ENCODE measurements around the gene GADD45B. TPM values are rescaled to one million over a fixed set of nuclear protein-coding genes. Genes with fewer than 3 reads are reported as not detected.

The GADD45B gene
- total RNA-seq, 1 experiment from 2014 or later = 56.2 TPM

DNA sequence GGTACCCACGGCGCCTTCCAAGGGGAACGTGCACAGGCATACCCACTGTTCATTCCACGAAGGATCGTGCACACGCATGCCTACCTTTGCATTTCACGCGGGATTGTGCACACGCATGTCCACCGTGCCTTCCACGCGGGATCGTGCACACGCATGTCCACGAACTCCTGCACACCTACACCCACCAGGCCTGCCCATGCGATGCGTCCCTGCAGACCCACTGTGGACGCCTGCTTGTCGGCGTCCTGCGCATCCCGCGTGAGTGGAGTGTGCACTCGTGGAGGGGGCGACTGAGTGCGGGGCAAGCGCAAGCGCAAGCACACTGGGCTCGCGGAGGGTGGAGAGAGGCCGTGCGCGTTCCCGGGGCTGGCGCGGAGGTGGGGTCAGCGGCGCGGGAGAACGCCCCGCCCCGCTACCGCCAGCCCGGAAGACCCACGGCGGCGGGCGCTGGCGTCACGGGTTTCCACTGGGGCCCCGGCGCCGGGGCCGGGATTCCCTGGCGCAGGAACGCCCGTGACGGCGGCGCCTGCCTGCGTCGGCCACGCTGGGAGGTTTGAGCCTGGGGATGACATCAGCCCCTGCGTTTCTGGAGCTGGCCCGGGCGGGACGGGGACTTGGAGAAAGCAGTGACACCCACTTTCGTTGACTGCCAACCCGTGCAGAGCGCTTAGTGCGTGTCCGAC is 18.7 kb downstream of the GADD45B start:
- BruUV-seq (replicated peaks) = no TSS peak
- Histone ChIP-seq H3K27me3 (ENCODE audit: control insufficient read depth, insufficient read depth, low read length) (no peaks in the 10 kb centered on the region), H3K9me3 (ENCODE audit: control insufficient read depth, insufficient read depth, low read depth, low read length) (no peaks in the 10 kb centered on the region), H3K36me3 (ENCODE audit: control insufficient read depth, insufficient read depth, low read length) (no peaks in the 10 kb centered on the region), H3K4me1 (ENCODE audit: control insufficient read depth, insufficient read depth, low read length) (peaks cover 33% of the 10 kb centered on the region), H3K27ac (ENCODE audit: low read length) (peak overlapping the region; percentile 85), H3K4me3 (ENCODE audit: low read depth in 2 of 2, low read length in 2 of 2) (peak overlapping the region; percentile 58 to 76)
- ATAC-seq (peak; percentile 80), DNase-seq (ENCODE audit: low read depth, low spot score) (no peak)
- intact Hi-C loops (cut with micrococcal nuclease; ENCODE audit: unreplicated experiment) (loop anchor here (2.0 kb wide), 1 partner anchor 44 kb away; no protein-coding TSS in a partner anchor), in situ Hi-C loops (cut with HindIII; ENCODE audit: low pct_unique_long_range_greater_than_20kb, low sequenced_read_pairs) (no loop called here)
- ChIA-PET CTCF (interaction anchor here (0.7 to 1.1 kb wide), 2 partner anchors 18 to 84 kb away, joined by 3 to 4 read pairs; no protein-coding TSS in a partner anchor), POLR2A (interaction anchor here (0.5 kb wide), 1 partner anchor 16 kb away, joined by 3 read pairs; no protein-coding TSS in a partner anchor)
- peak; percentile 63; the same call in 1 of the 2 replicates for TF ChIP-seq SIN3A (IDR thresholded peaks at IDR 0.05; ENCODE audit: borderline replicate concordance, insufficient read depth, low read depth, low read length)
- TF ChIP-seq, protein P1, sequence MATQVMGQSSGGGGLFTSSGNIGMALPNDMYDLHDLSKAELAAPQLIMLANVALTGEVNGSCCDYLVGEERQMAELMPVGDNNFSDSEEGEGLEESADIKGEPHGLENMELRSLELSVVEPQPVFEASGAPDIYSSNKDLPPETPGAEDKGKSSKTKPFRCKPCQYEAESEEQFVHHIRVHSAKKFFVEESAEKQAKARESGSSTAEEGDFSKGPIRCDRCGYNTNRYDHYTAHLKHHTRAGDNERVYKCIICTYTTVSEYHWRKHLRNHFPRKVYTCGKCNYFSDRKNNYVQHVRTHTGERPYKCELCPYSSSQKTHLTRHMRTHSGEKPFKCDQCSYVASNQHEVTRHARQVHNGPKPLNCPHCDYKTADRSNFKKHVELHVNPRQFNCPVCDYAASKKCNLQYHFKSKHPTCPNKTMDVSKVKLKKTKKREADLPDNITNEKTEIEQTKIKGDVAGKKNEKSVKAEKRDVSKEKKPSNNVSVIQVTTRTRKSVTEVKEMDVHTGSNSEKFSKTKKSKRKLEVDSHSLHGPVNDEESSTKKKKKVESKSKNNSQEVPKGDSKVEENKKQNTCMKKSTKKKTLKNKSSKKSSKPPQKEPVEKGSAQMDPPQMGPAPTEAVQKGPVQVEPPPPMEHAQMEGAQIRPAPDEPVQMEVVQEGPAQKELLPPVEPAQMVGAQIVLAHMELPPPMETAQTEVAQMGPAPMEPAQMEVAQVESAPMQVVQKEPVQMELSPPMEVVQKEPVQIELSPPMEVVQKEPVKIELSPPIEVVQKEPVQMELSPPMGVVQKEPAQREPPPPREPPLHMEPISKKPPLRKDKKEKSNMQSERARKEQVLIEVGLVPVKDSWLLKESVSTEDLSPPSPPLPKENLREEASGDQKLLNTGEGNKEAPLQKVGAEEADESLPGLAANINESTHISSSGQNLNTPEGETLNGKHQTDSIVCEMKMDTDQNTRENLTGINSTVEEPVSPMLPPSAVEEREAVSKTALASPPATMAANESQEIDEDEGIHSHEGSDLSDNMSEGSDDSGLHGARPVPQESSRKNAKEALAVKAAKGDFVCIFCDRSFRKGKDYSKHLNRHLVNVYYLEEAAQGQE (IDR thresholded peaks at IDR 0.05; ENCODE audit: insufficient read depth in 1 of 2, low read depth in 2 of 2, low read length in 1 of 2) = no peak

DNA sequence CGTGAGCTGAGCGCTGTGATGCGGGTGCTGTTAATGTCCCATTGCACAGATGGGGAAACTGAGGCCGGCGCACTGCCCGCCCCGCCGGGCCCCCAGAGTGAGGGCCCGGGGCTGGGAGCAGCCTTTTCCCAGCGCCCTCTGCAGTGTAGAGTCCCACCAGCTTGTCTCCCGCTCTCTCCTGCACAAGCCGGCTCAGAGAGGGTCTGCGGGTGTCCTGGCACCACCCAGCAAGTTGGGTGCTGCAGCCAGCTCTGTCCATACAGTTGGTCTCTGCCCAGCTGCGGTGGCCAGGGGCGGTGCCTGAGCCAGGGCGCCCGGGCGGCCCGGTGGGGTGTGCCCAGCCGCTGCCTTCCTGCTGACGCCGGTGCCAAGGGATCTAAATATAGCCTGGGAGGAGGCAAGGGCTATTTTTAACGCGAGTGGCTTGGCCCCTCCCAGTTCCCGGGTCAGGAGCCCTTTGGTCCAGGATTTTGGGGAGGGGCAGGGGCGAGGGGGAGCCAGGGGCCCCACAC is 19.3 kb downstream of the GADD45B start:
- no peak for DNase-seq (ENCODE audit: low read depth, low spot score)
- intact Hi-C loops (cut with micrococcal nuclease; ENCODE audit: unreplicated experiment) = loop anchor here (2.0 kb wide), 1 partner anchor 44 kb away; no protein-coding TSS in a partner anchor
- Histone ChIP-seq H3K4me1 (ENCODE audit: control insufficient read depth, insufficient read depth, low read length) (peaks cover 37% of the 10 kb centered on the region), H3K4me3 (ENCODE audit: low read depth in 2 of 2, low read length in 2 of 2) (peak overlapping the region; percentile 58 to 76), H3K27ac (ENCODE audit: low read length) (peak overlapping the region; percentile 76), H3K27me3 (ENCODE audit: control insufficient read depth, insufficient read depth, low read length) (no peaks in the 10 kb centered on the region), H3K36me3 (ENCODE audit: control insufficient read depth, insufficient read depth, low read length) (no peaks in the 10 kb centered on the region), H3K9me3 (ENCODE audit: control insufficient read depth, insufficient read depth, low read depth, low read length) (no peaks in the 10 kb centered on the region)
- TF ChIP-seq SIN3A (IDR thresholded peaks at IDR 0.05; ENCODE audit: borderline replicate concordance, insufficient read depth, low read depth, low read length) (no peak), POLR2AphosphoS5 (IDR thresholded peaks at IDR 0.05; ENCODE audit: low read depth, low read length) (0 out of 2 replicates have a peak, but pooled peaks have one; percentile 32)
- ATAC-seq = peak; percentile 54
- ChIA-PET POLR2A (interaction anchor here (0.5 kb wide), 1 partner anchor 17 kb away, joined by 14 read pairs; no protein-coding TSS in a partner anchor), CTCF (interaction anchor here (0.7 to 1.1 kb wide), 2 partner anchors 19 to 84 kb away, joined by 3 to 4 read pairs; no protein-coding TSS in a partner anchor)
- BruUV-seq (replicated peaks) = no TSS peak
- in situ Hi-C loops (cut with HindIII; ENCODE audit: low pct_unique_long_range_greater_than_20kb, low sequenced_read_pairs) = no loop called here

DNA sequence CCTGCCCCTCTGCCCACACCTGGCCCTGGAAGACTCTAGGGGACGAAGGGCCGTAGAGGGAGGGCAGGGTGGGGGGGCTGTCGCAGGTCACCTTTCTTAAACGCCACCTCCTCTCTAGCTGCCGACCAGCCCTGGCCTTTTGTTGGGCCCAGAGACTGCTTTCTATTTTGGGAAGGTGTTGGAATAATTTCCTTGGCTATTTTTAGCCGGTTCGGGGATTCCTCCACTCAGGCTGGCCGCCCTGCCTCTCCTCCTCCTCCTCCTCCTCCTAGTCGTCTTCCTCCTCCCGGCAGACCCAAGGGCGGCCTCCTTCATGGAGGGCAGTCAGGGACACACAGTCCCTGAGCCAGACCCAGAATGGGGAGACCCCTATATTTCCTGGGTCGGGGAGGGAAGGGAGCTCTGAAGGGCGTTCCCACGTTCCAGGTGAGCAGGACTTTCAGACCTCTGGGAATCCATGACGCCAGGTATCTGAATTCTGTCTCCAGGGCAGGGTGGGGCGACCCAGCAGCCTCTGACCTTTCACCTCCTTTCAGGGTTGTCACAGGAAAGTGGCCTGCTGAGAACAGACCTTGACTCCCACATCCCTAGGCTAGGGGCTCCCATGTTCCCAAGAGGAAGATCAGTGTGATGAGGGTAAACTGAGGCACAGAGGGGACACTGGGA is 19.9 kb downstream of the GADD45B start:
- DNase-seq (ENCODE audit: low read depth, low spot score) (no peak), ATAC-seq (no peak)
- no peak for TF ChIP-seq SIN3A (IDR thresholded peaks at IDR 0.05; ENCODE audit: borderline replicate concordance, insufficient read depth, low read depth, low read length)
- TF ChIP-seq, protein P2, sequence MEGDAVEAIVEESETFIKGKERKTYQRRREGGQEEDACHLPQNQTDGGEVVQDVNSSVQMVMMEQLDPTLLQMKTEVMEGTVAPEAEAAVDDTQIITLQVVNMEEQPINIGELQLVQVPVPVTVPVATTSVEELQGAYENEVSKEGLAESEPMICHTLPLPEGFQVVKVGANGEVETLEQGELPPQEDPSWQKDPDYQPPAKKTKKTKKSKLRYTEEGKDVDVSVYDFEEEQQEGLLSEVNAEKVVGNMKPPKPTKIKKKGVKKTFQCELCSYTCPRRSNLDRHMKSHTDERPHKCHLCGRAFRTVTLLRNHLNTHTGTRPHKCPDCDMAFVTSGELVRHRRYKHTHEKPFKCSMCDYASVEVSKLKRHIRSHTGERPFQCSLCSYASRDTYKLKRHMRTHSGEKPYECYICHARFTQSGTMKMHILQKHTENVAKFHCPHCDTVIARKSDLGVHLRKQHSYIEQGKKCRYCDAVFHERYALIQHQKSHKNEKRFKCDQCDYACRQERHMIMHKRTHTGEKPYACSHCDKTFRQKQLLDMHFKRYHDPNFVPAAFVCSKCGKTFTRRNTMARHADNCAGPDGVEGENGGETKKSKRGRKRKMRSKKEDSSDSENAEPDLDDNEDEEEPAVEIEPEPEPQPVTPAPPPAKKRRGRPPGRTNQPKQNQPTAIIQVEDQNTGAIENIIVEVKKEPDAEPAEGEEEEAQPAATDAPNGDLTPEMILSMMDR (IDR thresholded peaks at IDR 0.05) = no peak
- ChIA-PET POLR2A (interaction anchor here (0.5 to 1.4 kb wide), 2 partner anchors 18 to 20 kb away, joined by 8 to 14 read pairs; partner anchors contain the start of gene GADD45B), CTCF (interaction anchor here (1.1 kb wide), 1 partner anchor 83 kb away, joined by 3 read pairs; no protein-coding TSS in a partner anchor)
- Histone ChIP-seq H3K36me3 (ENCODE audit: control insufficient read depth, insufficient read depth, low read length) (no peaks in the 10 kb centered on the region), H3K4me3 (ENCODE audit: low read depth in 2 of 2, low read length in 2 of 2) (peak overlapping the region; percentile 58 to 76; a peak in 2 of 4 replicates), H3K4me1 (ENCODE audit: control insufficient read depth, insufficient read depth, low read length) (peaks cover 36% of the 10 kb centered on the region), H3K9me3 (ENCODE audit: control insufficient read depth, insufficient read depth, low read depth, low read length) (no peaks in the 10 kb centered on the region), H3K27me3 (ENCODE audit: control insufficient read depth, insufficient read depth, low read length) (no peaks in the 10 kb centered on the region), H3K27ac (ENCODE audit: low read length) (peak overlapping the region; percentile 78)
- intact Hi-C loops (cut with micrococcal nuclease; ENCODE audit: unreplicated experiment) (loop anchor here (2.0 kb wide), 1 partner anchor 43 kb away; no protein-coding TSS in a partner anchor), in situ Hi-C loops (cut with HindIII; ENCODE audit: low pct_unique_long_range_greater_than_20kb, low sequenced_read_pairs) (no loop called here)
- BruUV-seq (replicated peaks) = no TSS peak

Measured in Panc1 (cell line).